ENCODE results near the gene OR2B2.
A peak's percentile ranks its signal among the peaks of the same experiment; 100 is the strongest.

OR2B2 gene

GRCh38 chr6:27867051-27867944, 44.9 kb downstream of the OR2B2 start:
- ATAC-seq (ENCODE audit: low read depth) (peak; percentile 28), DNase-seq (ENCODE audit: low spot score) (peak; percentile 81)
- Histone ChIP-seq H3K36me3 (ENCODE audit: low read depth) (no peaks in the 10 kb centered on the region), H3K27me3 (ENCODE audit: insufficient read depth, poor library complexity, severe bottlenecking) (no peaks in the 10 kb centered on the region), H3K4me3 (ENCODE audit: severe bottlenecking) (peak overlapping the region; percentile 47), H3K9me3 (ENCODE audit: severe bottlenecking) (no peaks in the 10 kb centered on the region), H3K4me1 (ENCODE audit: insufficient read depth, poor library complexity, severe bottlenecking) (peaks cover 5% of the 10 kb centered on the region), H3K27ac (ENCODE audit: poor library complexity, severe bottlenecking) (peak overlapping the region; percentile 92)
- TF ChIP-seq, protein P1, sequence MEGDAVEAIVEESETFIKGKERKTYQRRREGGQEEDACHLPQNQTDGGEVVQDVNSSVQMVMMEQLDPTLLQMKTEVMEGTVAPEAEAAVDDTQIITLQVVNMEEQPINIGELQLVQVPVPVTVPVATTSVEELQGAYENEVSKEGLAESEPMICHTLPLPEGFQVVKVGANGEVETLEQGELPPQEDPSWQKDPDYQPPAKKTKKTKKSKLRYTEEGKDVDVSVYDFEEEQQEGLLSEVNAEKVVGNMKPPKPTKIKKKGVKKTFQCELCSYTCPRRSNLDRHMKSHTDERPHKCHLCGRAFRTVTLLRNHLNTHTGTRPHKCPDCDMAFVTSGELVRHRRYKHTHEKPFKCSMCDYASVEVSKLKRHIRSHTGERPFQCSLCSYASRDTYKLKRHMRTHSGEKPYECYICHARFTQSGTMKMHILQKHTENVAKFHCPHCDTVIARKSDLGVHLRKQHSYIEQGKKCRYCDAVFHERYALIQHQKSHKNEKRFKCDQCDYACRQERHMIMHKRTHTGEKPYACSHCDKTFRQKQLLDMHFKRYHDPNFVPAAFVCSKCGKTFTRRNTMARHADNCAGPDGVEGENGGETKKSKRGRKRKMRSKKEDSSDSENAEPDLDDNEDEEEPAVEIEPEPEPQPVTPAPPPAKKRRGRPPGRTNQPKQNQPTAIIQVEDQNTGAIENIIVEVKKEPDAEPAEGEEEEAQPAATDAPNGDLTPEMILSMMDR (IDR thresholded peaks at IDR 0.05; ENCODE audit: poor library complexity, severe bottlenecking): no peak

- ATAC-seq (ENCODE audit: low read depth) (peak; percentile 46), DNase-seq (ENCODE audit: low spot score) (no peak)
- H3K4me1 ChIP-seq (ENCODE audit: insufficient read depth, poor library complexity, severe bottlenecking): peaks cover 5% of the 10 kb centered on the region
- TF ChIP-seq, protein P1 (IDR thresholded peaks at IDR 0.05; ENCODE audit: poor library complexity, severe bottlenecking): no peak
- H3K36me3 ChIP-seq (ENCODE audit: low read depth): no peaks in the 10 kb centered on the region
- no peaks in the 10 kb centered on the region for H3K9me3 ChIP-seq (ENCODE audit: severe bottlenecking)
- H3K27ac ChIP-seq (ENCODE audit: poor library complexity, severe bottlenecking): peak overlapping the region; percentile 92
- peak overlapping the region; percentile 47 for H3K4me3 ChIP-seq (ENCODE audit: severe bottlenecking)
- no peaks in the 10 kb centered on the region for H3K27me3 ChIP-seq (ENCODE audit: insufficient read depth, poor library complexity, severe bottlenecking)
Measured at GRCh38 chr6:27866357-27867050, 45.7 kb downstream of the OR2B2 start.

DNA sequence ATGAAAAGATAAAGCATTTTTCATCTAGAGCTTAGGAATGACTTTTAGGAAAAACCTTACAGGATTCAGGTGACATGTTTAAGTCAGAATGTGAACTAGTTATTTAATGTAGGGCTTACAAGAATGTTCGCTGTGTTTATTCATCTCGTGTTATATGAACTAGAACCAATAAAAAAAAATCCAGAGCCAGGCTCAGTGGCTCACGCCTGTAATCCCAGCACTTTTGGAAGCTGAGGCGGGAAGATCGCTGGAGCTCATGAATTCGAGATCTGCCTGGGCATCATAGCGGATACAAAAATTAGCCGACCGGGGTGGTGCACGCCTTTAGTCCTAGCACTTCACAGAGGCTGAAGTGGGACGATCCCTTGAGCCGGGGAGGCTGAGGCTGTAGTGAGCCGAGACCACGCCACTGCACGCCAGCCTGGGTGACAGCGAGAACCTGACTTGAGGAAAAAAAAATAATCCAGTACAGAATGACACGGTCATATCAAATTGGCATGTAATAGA, 46.3 kb downstream of the OR2B2 start:
- H3K27me3 ChIP-seq (ENCODE audit: insufficient read depth, poor library complexity, severe bottlenecking): no peaks in the 10 kb centered on the region
- peaks cover 5% of the 10 kb centered on the region for H3K4me1 ChIP-seq (ENCODE audit: insufficient read depth, poor library complexity, severe bottlenecking)
- H3K4me3 ChIP-seq (ENCODE audit: severe bottlenecking): peak overlapping the region; percentile 47
- peak; percentile 47 for ATAC-seq (ENCODE audit: low read depth)
- no peak for DNase-seq (ENCODE audit: low spot score)
- TF ChIP-seq, protein P1 (IDR thresholded peaks at IDR 0.05; ENCODE audit: poor library complexity, severe bottlenecking): no peak
- no peaks in the 10 kb centered on the region for H3K36me3 ChIP-seq (ENCODE audit: low read depth)
- no peaks in the 10 kb centered on the region for H3K9me3 ChIP-seq (ENCODE audit: severe bottlenecking)
- peak overlapping the region; percentile 92 for H3K27ac ChIP-seq (ENCODE audit: poor library complexity, severe bottlenecking)

DNA sequence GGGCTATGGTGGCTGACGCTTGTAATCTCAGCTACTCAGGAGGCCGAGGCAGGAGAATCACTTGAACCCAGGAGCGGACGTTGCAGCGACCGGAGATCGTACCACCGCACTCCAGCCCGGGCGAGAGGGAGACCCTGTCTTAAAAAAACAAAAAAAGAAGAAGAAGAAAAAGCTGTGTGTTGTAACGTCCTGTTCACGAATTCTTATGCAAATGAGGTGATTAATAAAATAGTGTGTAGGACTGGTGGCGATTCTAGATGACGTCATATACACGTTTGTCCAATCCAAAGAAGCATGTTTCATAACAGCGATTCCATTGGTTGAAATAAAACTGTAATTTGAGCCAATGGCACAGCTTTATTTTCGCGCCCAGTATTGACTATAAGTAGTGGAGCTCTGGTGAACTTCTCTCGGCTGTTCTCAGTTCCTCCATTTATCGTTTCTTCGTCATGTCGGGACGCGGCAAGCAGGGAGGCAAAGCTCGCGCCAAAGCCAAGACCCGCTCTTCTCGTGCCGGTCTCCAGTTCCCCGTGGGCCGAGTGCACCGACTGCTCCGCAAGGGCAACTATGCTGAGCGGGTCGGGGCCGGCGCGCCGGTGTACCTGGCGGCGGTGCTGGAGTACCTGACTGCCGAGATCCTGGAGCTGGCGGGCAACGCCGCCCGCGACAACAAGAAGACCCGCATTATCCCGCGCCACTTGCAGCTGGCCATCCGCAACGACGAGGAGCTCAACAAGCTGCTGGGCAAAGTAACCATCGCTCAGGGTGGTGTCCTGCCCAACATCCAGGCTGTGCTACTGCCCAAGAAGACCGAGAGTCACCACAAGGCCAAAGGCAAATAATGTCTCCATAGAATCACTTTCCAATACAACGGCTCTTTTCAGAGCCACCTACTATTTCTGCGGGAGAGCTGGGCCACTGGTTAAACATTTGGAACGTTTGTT, 47.0 kb downstream of the OR2B2 start:
- TF ChIP-seq, protein P1 (IDR thresholded peaks at IDR 0.05; ENCODE audit: poor library complexity, severe bottlenecking): no peak
- Histone ChIP-seq H3K27me3 (ENCODE audit: insufficient read depth, poor library complexity, severe bottlenecking) (no peaks in the 10 kb centered on the region), H3K9me3 (ENCODE audit: severe bottlenecking) (no peaks in the 10 kb centered on the region), H3K27ac (ENCODE audit: poor library complexity, severe bottlenecking) (peak overlapping the region; percentile 92), H3K4me3 (ENCODE audit: severe bottlenecking) (peak overlapping the region; percentile 47), H3K4me1 (ENCODE audit: insufficient read depth, poor library complexity, severe bottlenecking) (peaks cover 5% of the 10 kb centered on the region), H3K36me3 (ENCODE audit: low read depth) (no peaks in the 10 kb centered on the region)
- ATAC-seq (ENCODE audit: low read depth): peak; percentile 45
- peak; percentile 75 for DNase-seq (ENCODE audit: low spot score)

Measured in RWPE2 (cell line).